Memory B cell (primary cell): ENCODE data around the gene PRDM2.

ENCODE experiments used
- ATAC-seq: fragments of 150-1000 bp; cut with Tn5 transposase; 2 replicates; pipeline ENCODE4 v1.10.0; 2021; ENCODE audit warnings: low read depth, mild to moderate bottlenecking, moderate library complexity
- DNase-seq, 2 donors: peaks; one replicate each; pipeline ENCODE4 v3.0.0; 2022; ENCODE audit warnings: low spot score in 2 of 2
- H3K27ac Mint-ChIP-seq: one replicate; pipeline ENCODE4 v1.8.0; 2022; ENCODE audit warnings: mild to moderate bottlenecking, moderate library complexity, mixed read lengths
- H3K27me3 Mint-ChIP-seq: one replicate; pipeline ENCODE4 v1.8.0; 2022; ENCODE audit warnings: mixed read lengths
- H3K36me3 Mint-ChIP-seq: one replicate; pipeline ENCODE4 v1.8.0; 2022; ENCODE audit warnings: mild to moderate bottlenecking, mixed read lengths
- H3K4me1 Mint-ChIP-seq: one replicate; pipeline ENCODE4 v1.8.0; 2022; ENCODE audit warnings: mixed read lengths
- H3K4me3 Mint-ChIP-seq: one replicate; pipeline ENCODE4 v1.8.0; 2022; ENCODE audit warnings: mild to moderate bottlenecking, moderate library complexity, mixed read lengths
- H3K9me3 Mint-ChIP-seq: one replicate; pipeline ENCODE4 v1.8.0; 2022; ENCODE audit warnings: mixed read lengths

The PRDM2 gene

DNA sequence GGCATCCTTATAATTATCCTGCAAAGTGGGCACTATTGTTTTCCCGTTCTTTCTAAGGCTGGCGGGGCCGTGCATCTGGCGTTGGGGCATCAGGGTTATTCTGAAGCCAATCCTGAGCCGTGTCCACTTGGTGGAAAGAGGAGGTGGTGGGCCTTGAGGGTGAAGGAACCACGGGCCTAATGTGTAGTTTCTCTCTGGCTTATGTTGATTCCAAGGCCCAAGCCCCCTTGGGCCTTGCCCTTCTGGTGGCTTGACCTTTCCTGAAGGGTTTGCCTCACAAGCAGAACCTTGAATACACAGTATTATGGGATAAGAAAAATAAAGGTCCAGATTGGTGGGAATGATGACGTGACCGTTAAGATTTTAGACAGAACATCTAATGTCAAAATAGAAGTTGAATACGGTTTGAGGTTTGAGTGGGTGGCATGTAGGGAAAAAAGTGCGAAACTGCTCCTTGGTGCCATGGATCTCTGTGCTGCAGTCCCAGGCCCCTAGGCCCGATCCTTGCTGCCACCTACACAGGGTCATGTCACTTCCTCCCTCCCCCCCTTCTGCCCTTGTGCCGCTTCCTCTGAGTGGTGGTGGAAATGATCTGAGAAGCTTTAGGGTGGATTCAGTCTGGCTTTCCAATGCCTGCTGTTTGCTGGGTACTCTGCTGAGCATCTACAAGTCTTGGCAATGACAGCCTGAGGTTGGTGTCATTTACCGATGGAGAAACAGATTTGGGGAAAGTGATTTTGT lies 90.5 kb downstream of the PRDM2 start:
- Mint-ChIP-seq H3K4me3 (no peak overlapping the region), H3K4me1 (peaks cover 12% of the 10 kb centered on the region), H3K36me3 (peaks cover 11% of the 10 kb centered on the region), H3K9me3 (no peaks in the 10 kb centered on the region), H3K27me3 (no peaks in the 10 kb centered on the region), H3K27ac (peak overlapping the region; percentile 78)
- DNase-seq (no peak), ATAC-seq (no peak)

DNA sequence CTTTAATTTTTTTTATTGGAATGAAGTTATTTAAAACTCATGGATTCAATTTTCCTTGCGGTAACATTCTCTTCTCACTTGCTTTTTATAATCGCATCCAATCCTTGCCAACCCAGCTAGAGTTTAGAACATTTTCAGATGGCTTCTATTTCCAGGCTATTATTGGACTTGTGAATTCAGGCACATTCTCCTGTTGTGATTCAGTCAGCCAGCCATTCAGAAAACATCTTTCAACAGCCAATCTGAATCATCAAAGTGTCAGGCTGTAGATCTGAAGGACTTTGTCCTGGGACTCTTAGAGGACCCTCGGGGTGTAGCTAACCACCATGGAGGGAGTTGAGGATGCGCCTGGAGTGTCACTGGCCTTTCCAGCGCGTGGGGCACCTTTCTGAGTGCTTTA lies 92.4 kb downstream of the PRDM2 start:
- Mint-ChIP-seq H3K4me3 (no peak overlapping the region), H3K4me1 (peaks cover 12% of the 10 kb centered on the region), H3K9me3 (no peaks in the 10 kb centered on the region), H3K36me3 (peaks cover 11% of the 10 kb centered on the region), H3K27ac (peak overlapping the region; percentile 72), H3K27me3 (no peaks in the 10 kb centered on the region)
- DNase-seq = no peak
- ATAC-seq = no peak

DNA sequence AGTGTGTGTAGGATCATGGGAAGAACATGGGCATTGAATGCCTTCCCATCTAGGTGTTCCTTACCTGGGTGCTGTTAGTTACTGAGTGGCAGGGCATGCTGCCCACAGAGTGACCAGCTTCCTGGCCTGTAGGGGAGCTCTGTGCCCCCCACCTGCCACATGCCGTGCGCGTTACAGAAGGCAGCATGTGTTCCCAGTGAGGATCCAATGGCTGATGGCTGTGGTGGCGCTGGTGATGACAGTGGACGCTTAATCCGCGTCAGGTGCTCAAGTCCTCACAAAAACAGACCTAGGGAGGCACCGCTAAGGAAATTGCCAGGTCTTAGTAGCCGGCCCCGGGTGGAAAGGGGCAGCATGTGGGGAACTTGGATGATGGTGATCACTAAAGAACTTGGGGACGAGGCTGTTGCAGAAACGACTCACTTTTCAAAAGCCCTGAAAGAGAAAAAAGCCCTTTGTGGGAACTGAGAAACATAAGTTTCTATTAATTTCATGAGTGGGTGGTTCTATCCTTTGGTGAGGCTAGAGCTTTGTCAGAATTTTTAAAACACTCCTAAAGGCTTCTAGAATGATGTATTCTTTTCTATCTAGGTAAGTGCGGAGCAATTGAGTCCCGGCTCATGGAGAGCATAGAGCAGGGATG lies 93.2 kb downstream of the PRDM2 start:
- Mint-ChIP-seq H3K36me3 (peaks cover 8% of the 10 kb centered on the region), H3K4me3 (no peak overlapping the region), H3K4me1 (peaks cover 12% of the 10 kb centered on the region), H3K27me3 (no peaks in the 10 kb centered on the region), H3K27ac (peak overlapping the region; percentile 72), H3K9me3 (no peaks in the 10 kb centered on the region)
- no peak for ATAC-seq
- DNase-seq = no peak

DNA sequence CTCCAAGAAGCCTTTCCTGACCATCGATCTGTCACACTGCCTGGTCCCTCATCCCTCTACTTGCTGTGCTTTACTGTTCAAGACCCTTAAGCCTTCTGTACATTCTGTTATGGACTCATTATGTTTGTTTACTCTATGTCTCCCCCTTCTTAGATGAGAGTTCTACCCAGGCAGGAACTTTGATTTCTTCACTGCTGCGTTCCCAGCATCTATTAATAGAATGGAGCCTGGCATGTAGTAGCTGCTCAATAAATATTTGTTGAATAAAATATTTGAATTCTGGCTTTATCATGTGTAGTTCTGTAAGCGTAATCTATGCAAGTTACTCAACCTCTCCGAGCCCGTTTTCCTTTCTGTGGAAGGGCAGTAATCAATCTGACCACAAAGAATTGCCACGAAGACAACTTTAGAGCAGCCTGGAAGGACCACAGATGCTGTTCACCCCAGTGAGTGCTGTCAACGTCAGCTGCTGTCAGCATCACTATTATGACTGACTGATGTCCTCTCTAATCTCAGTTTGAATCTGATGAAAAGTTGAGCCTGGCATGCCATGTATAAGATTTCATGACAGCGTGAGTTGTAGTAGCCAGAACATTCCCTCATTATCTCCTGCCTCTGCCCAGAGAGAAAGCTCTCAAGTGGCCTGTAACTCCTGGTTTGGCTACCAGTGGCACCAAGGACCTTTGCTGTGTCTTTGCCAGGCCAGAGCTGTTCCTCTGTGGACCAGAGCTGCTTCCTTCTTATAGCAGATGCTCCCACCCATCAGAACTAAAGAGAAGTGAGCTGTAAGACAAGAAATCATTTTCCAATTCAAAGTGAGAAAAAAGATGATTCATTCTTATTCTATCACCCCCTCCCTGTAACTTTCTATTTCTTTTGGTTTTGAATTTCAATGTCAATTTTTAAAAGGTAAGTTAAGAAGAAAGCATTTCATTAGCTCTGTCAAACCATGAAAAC lies 94.5 kb downstream of the PRDM2 start:
- no peaks in the 10 kb centered on the region for H3K9me3 Mint-ChIP-seq
- H3K4me3 Mint-ChIP-seq = no peak overlapping the region
- H3K36me3 Mint-ChIP-seq = peaks cover 5% of the 10 kb centered on the region
- peak overlapping the region; percentile 78 for H3K27ac Mint-ChIP-seq
- DNase-seq (no peak), ATAC-seq (no peak)
- no peaks in the 10 kb centered on the region for H3K27me3 Mint-ChIP-seq
- peaks cover 12% of the 10 kb centered on the region for H3K4me1 Mint-ChIP-seq

DNA sequence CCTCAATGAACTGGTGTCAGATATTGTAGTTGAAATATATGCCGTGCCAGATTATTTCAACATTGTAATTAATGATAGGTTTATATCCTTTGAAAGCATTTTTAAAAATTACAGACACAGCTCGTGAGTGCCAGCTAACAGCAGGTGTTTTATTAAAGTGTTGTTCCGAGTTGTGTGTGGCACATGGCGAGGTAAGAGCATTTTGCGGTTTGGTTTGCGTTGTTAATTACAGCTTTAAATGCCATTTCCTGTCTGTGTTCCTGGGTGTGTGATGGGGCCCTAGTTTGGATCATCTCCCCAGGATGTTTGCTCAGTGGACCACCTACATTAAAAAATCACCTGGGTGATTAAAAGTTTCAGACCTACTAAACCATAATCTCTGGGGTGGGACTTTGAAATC lies 97.4 kb downstream of the PRDM2 start:
- Mint-ChIP-seq H3K27ac (no peak overlapping the region), H3K27me3 (no peaks in the 10 kb centered on the region), H3K4me1 (peaks cover 21% of the 10 kb centered on the region), H3K4me3 (no peak overlapping the region), H3K9me3 (no peaks in the 10 kb centered on the region), H3K36me3 (peaks cover 5% of the 10 kb centered on the region)
- ATAC-seq (no peak), DNase-seq (no peak)

DNA sequence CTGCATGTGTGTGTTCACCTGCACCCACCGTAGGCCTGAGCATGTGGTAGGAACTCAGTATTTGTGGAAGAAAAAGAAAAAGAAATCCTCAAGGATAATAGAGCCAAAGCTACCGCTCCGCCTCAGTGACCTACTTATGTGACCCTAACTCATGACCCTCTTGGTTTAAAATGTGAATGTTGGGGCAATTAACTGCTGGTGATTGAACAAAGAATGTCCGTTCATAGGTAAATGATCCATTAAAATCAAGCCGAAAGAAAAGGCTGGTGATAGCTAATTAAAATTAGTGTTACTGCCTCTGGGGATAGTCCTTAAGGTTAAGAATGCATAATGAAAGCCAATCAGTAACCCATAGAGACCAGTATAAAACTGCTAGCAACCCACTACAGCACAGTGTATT lies 98.1 kb downstream of the PRDM2 start:
- Mint-ChIP-seq H3K27ac (no peak overlapping the region), H3K9me3 (no peaks in the 10 kb centered on the region), H3K27me3 (no peaks in the 10 kb centered on the region), H3K4me1 (peaks cover 22% of the 10 kb centered on the region), H3K4me3 (no peak overlapping the region), H3K36me3 (peaks cover 5% of the 10 kb centered on the region)
- DNase-seq = no peak
- ATAC-seq = no peak

DNA sequence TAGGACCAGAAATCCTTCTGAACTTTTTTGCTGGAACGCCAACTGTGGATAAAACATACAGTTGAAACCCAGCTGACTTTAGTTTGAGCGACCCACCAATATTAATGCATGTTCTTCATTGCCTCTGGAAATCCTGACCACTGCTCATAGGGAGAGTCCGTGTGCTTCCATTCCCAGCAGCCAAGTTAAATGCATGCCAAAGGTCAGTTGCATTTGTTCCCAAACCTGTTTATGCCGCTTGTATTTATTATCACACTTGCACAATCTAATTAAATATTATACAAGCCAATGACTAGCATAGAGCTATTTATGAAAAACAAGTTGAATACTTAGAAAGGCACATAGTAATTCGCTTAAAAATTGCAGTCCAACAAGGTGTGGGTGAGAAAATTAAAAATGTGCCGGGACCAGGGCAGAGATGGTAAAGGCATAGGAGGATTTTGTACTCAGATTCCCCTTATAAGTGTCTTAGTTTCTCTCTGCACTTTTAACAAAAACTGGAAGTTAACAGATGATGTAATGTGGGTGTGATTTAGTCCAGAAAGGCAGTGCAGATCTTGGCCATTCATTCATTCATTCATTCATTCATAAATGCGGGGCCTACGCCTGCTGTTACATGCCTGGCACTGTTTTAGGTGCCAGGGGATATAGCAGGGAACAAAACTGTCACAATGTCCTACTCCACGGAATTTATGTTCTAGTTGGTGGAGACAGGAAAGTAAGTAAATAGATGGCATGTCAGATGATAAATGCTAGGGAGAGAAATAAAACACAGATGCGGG lies 99.7 kb downstream of the PRDM2 start:
- Mint-ChIP-seq H3K36me3 (peaks cover 4% of the 10 kb centered on the region), H3K4me3 (no peak overlapping the region), H3K9me3 (no peaks in the 10 kb centered on the region), H3K27me3 (no peaks in the 10 kb centered on the region), H3K27ac (no peak overlapping the region), H3K4me1 (peaks cover 22% of the 10 kb centered on the region)
- DNase-seq = no peak
- no peak for ATAC-seq

DNA sequence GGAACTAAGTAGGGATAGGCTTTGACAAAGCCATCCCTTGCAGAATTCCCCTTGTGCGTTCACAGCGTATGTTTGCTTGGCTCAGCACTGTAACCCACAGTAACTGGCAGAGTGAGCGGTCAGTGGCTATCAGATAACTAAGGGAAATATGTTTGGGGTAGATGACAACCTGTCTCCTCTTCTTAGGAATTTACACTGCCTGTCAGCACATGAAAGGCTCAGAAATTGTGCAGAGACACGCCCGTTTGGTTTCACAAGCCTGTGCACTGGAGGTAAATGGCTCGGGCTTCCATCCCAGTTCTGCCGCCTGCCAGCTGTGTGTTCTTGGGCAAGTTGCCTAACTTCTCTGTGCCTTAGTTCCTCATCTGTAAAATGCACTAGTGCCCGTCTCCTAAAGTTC lies 101.2 kb downstream of the PRDM2 start:
- ATAC-seq (no peak), DNase-seq (no peak)
- H3K36me3 Mint-ChIP-seq = peaks cover 4% of the 10 kb centered on the region
- no peaks in the 10 kb centered on the region for H3K9me3 Mint-ChIP-seq
- peak overlapping the region; percentile 35 for H3K27ac Mint-ChIP-seq
- no peaks in the 10 kb centered on the region for H3K27me3 Mint-ChIP-seq
- peaks cover 21% of the 10 kb centered on the region for H3K4me1 Mint-ChIP-seq
- no peak overlapping the region for H3K4me3 Mint-ChIP-seq

DNA sequence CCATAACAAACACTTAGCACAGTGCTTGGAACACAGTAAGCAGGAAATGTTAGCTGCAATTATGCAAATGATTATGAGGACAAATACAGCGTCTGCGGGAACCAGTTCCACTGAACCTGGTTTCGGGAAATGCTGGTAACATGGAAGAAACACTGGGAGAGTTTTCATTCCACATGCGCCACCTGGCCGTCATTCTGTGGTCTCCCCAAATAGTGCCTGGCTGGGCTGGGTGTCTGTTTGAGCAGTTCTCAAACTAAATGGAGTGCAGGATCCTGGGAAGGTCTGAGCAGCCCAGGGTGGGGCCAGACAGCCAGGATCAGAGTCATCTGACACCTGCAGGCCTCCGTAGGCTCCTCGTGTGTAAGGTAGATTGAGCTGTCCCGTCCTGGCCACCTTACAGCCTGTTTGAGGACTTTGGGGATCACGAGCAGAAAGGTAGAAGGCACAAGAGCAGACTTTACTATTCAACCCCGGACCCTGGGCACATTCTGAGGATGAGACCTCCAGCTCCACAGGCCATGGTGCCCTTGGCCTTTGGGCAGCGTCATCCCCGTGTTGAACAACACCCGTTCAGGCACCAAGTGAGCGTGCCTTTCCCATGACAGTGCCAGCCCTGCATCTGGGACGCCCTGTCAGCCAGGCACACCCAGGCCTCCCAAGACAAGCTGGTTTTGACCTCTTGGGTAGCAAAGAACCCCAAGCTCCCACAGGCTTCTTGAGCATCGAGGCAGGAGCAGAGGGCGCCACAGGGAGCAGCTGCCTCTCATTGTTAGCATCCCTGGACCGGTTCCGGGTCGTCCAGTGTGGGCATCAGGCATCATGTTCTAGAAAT lies 101.9 kb downstream of the PRDM2 start:
- Mint-ChIP-seq H3K27ac (no peak overlapping the region), H3K36me3 (peaks cover 7% of the 10 kb centered on the region), H3K27me3 (no peaks in the 10 kb centered on the region), H3K9me3 (no peaks in the 10 kb centered on the region), H3K4me1 (peaks cover 28% of the 10 kb centered on the region), H3K4me3 (no peak overlapping the region)
- DNase-seq = no peak
- no peak for ATAC-seq

DNA sequence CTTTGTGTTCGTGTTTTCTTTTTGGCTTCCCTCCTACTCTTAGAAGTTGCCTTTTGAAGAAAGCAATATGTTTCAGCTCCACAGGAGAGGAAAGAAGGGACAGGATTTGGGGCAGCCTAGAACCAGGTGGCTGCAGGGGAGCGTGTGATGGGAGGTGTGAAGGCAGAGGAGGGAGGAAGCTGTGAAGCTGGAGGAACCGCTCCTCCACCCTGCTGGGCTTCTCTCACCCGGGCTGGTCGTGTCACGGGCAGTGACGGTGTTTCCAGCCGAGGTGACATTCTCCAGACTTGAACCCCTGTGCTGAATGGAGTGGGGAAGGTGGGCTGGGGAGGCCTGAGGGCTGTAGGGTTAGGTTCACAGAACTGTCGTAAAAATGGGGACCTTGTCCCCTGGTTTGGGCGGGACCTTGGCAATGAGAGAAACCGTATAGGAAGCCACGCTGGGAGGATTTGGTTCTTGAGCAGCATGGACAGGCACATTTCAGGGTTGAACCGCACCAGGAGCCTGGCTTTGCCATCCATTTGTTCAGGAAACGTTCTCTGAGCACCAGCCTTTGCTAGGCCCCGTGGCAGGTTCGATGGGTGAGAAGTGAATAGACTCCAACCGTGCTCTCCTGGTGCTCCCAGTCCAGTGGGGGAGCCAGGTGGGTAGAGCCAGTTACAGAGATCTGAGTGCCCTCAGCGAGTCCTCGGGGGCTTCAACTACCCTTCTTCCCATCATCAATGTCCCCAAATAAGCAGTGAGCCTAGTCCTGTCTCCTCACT lies 103.0 kb downstream of the PRDM2 start:
- H3K4me1 Mint-ChIP-seq = peaks cover 34% of the 10 kb centered on the region
- no peaks in the 10 kb centered on the region for H3K27me3 Mint-ChIP-seq
- no peak for ATAC-seq

DNA sequence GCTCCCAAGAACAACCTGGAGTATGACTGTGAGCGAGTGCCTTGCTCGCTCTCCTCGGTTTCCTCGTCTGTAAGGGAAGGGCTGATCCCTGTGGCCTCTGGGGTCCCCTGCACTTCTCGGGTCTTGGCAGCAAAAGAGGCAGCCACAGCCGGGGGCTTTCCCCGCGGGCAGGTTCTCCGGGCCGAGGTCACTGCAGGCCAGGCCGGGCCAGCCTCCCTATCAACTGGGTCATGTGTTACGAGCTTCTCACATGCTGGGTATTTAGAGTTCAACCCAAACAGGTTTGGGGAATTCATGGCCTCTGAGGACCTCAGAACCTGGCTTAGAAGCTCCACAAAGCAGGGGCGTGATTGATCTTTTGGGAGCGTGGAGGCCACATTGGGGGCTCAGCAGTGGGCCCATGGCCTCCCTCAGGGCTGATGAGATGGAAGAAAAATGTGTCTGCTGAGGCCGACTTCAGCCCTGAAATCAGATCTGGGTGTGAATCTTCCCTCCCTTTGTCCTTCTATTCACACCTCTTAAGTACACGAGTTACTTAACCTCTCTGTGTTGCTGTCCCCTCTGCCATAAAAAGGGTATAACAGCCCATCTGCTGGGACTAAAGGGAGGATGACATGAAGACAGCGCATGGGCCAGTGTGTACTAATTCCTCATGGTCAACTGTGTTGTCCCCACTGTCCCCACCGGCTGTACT lies 103.7 kb downstream of the PRDM2 start:
- DNase-seq = no peak
- no peak for ATAC-seq
- no peak overlapping the region for H3K4me3 Mint-ChIP-seq
- H3K27ac Mint-ChIP-seq = peak overlapping the region; percentile 70
- H3K9me3 Mint-ChIP-seq = no peaks in the 10 kb centered on the region
- no peaks in the 10 kb centered on the region for H3K27me3 Mint-ChIP-seq
- peaks cover 36% of the 10 kb centered on the region for H3K4me1 Mint-ChIP-seq
- H3K36me3 Mint-ChIP-seq = peaks cover 8% of the 10 kb centered on the region

More for the DNA sequence above, 103.0 kb downstream of the PRDM2 start:
- no peak for DNase-seq
- Mint-ChIP-seq H3K27ac (peak overlapping the region; percentile 19), H3K9me3 (no peaks in the 10 kb centered on the region), H3K4me3 (no peak overlapping the region), H3K36me3 (peaks cover 8% of the 10 kb centered on the region)

DNA sequence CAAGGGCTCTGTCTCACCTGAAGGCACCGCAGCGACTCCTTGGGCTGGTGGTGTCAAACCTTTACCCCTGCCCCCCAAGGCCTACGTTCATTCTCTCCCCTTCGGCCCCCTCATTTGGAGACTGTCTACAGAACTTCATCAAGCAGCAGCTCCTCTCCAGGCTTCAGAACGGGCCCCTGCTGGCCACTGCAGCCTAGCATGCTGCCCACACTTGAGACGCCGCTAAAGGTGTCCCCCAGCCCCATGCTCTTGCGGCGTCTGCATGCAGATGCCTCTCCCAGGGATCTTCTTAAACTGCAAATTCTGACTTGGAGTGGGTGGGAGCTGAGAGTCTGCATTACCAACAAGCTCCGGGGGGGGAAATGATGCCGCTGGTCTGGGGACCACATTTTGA lies 104.2 kb downstream of the PRDM2 start:
- H3K27ac Mint-ChIP-seq = peak overlapping the region; percentile 70
- no peak for DNase-seq
- H3K9me3 Mint-ChIP-seq = no peaks in the 10 kb centered on the region
- ATAC-seq = no peak
- no peak overlapping the region for H3K4me3 Mint-ChIP-seq
- peaks cover 11% of the 10 kb centered on the region for H3K36me3 Mint-ChIP-seq
- H3K27me3 Mint-ChIP-seq = no peaks in the 10 kb centered on the region
- peaks cover 40% of the 10 kb centered on the region for H3K4me1 Mint-ChIP-seq
